Activated CD4-positive, alpha-beta T cell treated with anti-CD3 and anti-CD28 coated beads, Interleukin-2, amount 50 U/mL, for 16 hours (primary cell): ENCODE measurements around the gene SLC6A5.
A peak's percentile ranks its signal among the peaks of the same experiment; 100 is the strongest.

Experiments used
- DNase-seq: peaks from one replicate; pipeline ENCODE4 v3.0.0-alpha.2; 2020

SLC6A5 gene

DNA sequence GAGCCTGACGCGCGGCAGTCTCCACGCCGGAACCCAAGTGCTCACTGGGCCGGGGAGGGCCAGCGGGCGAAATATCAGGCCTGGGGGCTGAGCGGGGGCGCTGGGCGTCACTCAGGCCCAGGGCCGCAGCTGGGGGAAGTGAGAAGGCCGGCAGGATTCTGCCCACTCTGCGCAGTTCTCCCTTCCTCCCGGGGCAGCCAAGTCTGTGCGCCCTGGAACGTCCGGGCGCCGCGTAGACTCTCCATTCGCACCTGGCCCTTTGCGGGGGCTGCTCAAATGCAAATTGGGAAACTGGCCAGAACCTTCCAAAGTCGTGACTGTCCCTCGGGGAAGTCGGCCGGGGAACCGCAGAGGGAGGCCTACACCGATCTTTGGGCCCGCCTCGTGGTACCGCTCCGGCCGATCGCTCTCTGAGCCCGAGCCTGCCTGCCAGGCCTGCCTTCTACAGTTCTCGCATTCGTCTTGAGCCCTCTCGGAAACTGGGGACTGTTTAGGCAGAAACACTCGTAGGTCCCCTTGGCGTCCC, 2.2 kb upstream of the SLC6A5 start:
- no peak for DNase-seq

DNA sequence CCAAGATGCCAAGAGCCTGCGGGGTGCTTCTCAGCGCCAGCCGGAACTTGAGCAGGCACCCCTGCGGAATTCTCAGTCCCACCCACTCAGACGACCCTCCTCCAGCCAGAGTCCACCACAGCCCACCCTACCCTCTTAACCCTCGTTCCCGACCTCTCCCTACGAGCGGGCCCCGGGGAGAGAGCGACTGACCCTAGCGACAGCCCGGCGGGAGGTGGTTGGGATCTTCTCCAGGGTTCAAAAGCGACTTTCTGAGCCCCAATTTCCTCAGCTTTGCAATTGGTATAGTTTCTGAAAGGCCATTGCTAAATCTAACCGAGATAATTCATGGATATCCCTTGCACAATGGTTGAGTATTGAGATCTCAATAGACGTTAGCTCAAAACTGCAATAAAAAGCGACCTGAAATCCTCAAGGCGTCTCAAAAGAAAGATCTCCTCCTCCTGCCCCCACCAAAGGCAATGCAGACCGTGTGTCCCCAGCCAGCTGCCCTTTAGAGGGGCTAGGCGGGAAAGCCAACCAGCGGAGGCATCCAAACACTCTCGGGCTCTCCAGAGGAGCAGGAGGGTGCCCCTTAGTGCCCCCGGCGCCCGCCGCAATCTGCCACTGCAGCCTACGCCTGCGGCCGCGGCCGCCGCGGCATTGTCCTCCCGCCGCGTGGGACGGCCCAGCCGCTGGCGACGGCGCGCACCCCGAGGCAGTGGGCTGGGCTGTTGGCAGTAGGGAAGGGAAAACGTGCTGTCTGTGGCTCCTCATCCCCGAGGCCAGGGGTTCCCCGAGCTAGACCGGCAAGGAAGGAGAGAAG, 1.5 kb upstream of the SLC6A5 start:
- DNase-seq, result no peak

GRCh38 chr11:20598492-20598891, 916 bp upstream of the SLC6A5 start:
- DNase-seq, result no peak

DNA sequence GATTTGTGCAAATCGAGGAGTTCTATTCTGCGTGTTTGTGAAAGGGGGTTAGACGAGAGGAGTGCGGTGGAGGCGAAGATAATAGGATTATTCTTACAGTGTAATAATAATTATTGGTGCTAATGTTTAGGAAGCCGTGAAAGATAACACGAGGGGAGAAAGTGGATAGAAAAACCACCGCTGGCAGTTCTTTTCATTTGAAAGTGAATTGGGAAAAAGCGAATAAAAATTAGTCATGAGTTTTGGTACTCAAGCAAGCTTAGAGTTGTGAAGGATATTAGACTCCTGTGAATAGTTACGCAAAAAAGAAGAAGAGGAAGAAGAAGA, 575 bp downstream of the SLC6A5 start:
- DNase-seq, result no peak

DNA sequence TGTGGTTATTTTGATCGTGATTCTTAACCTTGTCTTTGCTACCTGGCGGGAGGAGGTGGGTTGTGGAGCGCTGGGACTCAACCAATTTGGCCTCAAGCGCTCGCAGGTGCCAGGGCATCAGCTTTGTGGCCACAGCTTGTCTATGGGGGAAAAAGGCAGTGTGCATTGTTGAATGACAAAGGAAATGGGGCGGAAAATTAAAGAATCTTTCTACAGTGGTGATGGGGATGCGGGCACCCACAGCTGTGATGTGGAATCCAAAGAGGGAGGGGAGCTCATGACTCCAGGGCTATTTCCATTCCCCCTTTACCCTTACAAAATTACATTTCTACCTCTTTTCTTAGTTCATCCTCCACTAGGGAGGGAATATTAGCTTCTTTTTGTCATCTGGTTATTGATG, 1.1 kb downstream of the SLC6A5 start:
- DNase-seq, result no peak

DNA sequence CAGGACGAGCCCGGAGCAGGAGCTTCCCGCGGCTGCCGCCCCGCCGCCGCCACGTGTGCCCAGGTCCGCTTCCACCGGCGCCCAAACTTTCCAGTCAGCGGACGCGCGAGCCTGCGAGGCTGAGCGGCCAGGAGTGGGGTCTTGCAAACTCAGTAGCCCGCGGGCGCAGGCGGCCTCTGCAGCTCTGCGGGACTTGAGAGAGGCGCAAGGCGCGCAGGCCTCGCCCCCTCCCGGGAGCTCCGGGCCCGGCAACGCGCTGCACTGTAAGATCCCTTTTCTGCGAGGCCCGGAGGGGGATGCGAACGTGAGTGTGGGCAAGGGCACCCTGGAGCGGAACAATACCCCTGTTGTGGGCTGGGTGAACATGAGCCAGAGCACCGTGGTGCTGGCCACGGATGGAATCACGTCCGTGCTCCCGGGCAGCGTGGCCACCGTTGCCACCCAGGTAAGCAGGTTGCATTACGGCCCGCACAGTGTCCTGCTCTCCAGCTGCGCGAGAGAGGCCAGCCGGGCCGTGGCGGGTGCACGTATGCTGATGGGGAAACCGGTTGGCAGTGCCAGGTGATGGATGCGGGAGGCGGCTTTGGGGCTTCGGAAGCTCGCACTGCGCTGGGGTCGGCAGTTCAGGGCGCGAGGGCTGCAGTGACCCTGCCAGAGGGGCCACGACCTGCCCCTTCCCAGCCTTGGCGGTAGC, 2.0 kb downstream of the SLC6A5 start:
- no peak for DNase-seq

DNA sequence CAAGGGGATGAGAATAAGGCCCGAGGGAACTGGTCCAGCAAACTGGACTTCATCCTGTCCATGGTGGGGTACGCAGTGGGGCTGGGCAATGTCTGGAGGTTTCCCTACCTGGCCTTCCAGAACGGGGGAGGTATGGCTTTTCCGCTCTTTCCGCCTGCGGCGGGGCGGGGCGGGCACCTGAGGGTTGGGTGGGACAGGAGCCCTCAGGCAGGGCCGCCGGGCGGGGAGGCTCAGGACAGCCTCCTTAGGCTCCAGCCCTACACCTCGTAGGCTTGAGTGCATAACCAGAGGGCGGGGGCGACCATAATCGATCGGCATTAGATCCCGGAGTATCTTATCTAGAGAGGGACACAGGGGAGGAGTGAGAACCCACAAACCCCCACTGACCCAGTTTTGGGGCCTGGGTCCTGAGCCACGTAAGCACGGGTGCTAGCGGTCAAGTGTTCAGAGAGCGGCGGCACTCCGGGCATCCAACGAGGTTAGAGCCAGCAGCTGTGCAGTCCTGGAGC, 4.9 kb downstream of the SLC6A5 start:
- no peak for DNase-seq

DNA sequence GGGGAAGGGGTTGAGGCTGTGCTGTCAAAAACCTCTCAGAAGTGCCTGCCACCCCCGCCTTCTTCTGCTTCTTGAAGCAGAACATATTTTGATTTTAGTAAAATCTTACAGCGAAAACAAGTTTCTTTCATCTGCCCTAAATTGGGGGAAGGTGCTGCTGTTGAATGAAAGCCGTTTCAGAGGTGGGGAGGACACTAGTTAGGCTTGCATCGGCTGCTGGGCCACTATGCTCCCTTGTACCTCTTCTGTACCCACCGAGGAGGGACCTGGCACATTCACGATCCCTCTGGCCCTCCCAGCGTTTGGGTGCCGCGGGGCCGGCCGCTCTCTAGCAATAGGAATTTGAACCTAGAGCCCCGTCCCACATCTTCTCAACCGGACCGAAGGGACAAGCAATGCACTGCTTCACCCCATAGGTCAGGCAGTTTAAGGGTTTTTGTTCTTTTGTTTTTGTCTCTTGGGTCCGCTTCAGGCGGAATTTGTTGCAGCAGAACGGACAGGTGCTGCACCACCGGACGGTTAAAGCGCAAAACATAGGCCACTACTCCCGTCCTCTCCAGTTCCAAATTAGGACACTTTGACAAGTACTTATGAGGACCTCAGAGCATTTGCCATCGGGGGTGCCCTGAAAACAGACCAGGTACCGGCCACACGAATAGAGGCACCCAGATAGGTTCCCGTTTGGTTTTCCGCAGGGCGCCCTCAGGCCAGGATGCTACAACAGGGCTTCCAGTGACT, 5.6 kb downstream of the SLC6A5 start:
- DNase-seq, result no peak

GRCh38 chr11:20605602-20606091, 6.2 kb downstream of the SLC6A5 start:
- no peak for DNase-seq

GRCh38 chr11:20608934-20609333, 9.5 kb downstream of the SLC6A5 start:
- DNase-seq, result no peak

- DNase-seq, result peak; percentile 67
Measured at GRCh38 chr11:20609727-20610707, 10.6 kb downstream of the SLC6A5 start.

DNA sequence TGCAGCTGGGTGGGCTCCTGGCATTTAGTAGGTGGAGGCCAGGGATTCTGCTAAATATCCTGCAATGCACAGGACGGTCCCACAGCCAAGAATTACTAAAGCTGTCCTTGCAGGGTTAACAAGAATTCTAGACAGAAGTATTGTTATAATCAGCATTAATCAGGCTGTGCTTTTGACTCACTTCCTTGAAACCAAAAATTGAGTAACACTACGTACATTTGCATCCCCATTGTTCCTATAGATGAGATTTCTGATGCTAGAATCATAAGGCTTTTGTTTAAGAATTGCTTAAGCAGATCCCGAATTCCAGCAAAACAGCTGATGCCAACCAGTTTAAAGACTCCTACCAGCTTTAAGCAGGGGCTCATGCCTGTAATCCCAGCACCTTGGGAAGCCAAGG, 11.4 kb downstream of the SLC6A5 start:
- DNase-seq, result no peak

DNA sequence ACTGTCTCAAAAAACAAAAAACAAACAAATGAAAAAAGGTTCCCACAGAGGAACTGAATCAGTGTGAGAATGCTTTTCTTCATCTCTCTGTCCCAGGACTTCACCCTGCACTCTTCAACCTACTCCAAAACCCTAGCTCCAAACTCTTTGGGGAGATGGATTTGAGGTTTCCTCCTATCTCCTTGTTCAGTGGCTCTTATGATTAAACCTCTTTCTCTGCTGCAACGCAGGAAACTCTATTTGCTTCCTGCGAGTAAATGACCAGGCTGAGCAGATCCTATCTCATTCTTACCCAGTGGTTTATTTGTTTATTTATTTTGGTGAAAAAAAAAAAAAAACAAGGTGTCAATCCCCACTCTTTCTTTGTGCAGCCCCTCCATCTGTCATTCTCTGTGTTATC, 12.0 kb downstream of the SLC6A5 start:
- DNase-seq, result no peak

DNA sequence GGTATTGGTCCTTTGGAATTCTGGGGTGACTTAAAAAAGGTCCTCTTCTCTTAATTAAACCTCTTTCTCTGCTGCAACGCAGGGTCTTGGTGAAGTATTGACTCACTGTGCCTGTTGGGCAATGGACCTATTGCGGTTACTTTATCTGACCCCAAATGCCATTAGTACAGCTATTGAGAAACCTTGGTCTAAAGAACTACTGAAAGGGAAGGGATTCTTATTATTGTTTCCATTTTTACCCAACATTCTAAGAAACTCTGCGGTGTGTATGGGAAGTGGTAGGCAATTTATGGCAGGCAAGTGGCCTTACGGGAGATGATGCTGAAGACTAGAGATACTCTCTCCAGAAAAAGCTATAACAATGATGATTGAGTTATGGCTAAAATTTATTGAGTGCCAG, 12.5 kb downstream of the SLC6A5 start:
- no peak for DNase-seq

- DNase-seq, result no peak
Measured at GRCh38 chr11:20612416-20612815, 13.0 kb downstream of the SLC6A5 start.

- no peak for DNase-seq
Measured at GRCh38 chr11:20616920-20617319, 17.5 kb downstream of the SLC6A5 start.

GRCh38 chr11:20617346-20618005, 18.1 kb downstream of the SLC6A5 start:
- DNase-seq, result no peak

DNA sequence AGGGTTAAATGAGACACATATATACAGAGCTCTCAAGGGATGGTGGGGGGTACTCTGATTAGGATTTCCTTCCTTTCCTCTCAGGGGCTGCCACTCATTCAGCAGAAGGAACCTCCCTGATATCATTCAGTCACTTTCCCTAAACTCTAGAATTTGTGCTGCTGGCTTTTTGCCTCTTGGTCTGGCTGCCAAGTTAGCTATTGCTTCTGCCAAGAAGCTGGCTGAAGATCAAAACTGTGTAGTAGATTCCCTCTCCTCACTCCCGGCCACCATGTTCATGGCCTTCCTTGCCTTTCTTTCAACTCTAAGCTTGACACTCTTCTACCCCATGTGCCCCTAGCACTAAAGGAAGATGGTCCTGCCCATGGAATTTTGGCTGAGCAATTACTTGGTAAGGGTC, 18.7 kb downstream of the SLC6A5 start:
- no peak for DNase-seq

GRCh38 chr11:20620988-20621387, 21.6 kb downstream of the SLC6A5 start:
- DNase-seq, result no peak

GRCh38 chr11:20621679-20622078, 22.3 kb downstream of the SLC6A5 start:
- no peak for DNase-seq

DNA sequence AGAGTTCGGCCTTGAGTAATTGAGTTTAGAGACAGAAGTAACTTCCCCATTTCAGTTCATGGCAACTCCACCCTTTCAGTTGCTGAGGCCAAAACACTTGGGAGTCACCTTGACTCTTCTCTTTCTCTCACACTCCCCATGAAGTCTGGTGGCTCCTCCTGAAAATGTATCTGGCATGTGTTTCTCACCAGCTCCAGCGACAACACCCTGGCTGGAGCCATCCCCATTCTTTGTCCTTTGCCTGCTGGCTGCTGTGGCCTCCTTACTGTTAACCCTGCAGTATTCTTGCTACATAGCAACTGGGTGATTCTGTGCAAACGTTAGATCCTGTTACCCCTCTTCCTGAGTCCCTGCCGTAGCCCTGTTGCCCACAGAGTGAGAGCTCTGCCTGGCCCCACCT, 23.8 kb downstream of the SLC6A5 start:
- no peak for DNase-seq

DNA sequence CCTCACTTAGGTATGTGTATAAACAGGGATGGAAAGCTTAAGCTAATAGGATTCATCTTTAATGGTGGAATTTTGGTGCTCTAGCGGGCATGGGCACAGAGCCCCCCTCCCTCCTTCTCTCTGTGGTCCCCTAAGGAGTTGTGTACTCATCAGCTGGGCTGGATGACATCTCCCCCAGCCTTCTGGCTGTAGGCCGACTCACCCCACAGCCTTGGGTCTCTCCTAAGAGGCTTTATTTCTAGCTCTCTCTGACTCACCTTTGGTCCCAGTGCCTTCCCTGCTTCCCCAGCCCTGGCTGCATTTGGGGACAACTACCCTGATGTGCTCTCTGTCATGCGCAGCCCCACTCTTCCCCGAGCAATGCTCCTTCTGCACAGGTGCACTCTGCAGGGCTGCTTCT, 26.9 kb downstream of the SLC6A5 start:
- DNase-seq, result no peak
